ENCODE measurements around the gene ITGB4. TPM values are rescaled to one million over a fixed set of nuclear protein-coding genes. Genes with fewer than 3 reads are reported as not detected.

The ITGB4 gene
- polyA plus RNA-seq, 4 donors: 37.4 to 288 (median 155) TPM

Other genes with a start within 250 kb of the ITGB4 start
- 10 to 100 TPM in 2 of 4 donors, 1 to 10 TPM in 2; 7.6 to 15.6 (median 10.9) TPM for gene CASKIN2, start 205.9 kb upstream of the ITGB4 start, polyA plus RNA-seq
- 10 to 100 TPM; 35.5 to 91.1 (median 69.4) TPM for gene TSEN54, start 204.9 kb upstream of the ITGB4 start, polyA plus RNA-seq
- gene LLGL2, start 195.8 kb upstream of the ITGB4 start, polyA plus RNA-seq: 100 to 1,000 TPM; 140 to 365 (median 244) TPM
- gene MYO15B, start 133.7 kb upstream of the ITGB4 start, polyA plus RNA-seq: 1,000 to 10,000 TPM in 2 of 4 donors, 100 to 1,000 TPM in 2; 279 to 3,618 (median 1,437) TPM
- 100 to 1,000 TPM in 1 of 4 donors, 10 to 100 TPM in 3; 10.4 to 114 (median 52.9) TPM for gene SMIM5, start 88.0 kb upstream of the ITGB4 start, polyA plus RNA-seq
- 10 to 100 TPM; 14.6 to 41.2 (median 17.9) TPM for gene RECQL5, start 54.3 kb upstream of the ITGB4 start, polyA plus RNA-seq
- gene SAP30BP, start 54.1 kb upstream of the ITGB4 start, polyA plus RNA-seq: 10 to 100 TPM; 52.6 to 92.7 (median 75.0) TPM
- 100 to 1,000 TPM in 1 of 4 donors, 10 to 100 TPM in 3; 43.4 to 116 (median 81.4) TPM for gene GALK1, start 43.7 kb downstream of the ITGB4 start, polyA plus RNA-seq
- gene UNK, start 63.3 kb downstream of the ITGB4 start, polyA plus RNA-seq: 10 to 100 TPM in 3 of 4 donors, 1 to 10 TPM in 1; 8.9 to 34.3 (median 16.3) TPM
- gene UNC13D, start 122.9 kb downstream of the ITGB4 start, polyA plus RNA-seq: 10 to 100 TPM in 2 of 4 donors, 1 to 10 TPM in 2; 8.1 to 40.3 (median 12.6) TPM
- 100 to 1,000 TPM in 2 of 4 donors, 10 to 100 TPM in 2; 68.4 to 121 (median 99.8) TPM for gene WBP2, start 133.9 kb downstream of the ITGB4 start, polyA plus RNA-seq
- gene TRIM47, start 157.1 kb downstream of the ITGB4 start, polyA plus RNA-seq: 10 to 100 TPM in 3 of 4 donors, 1 to 10 TPM in 1; 4.9 to 63.3 (median 43.8) TPM
- 10 to 100 TPM in 2 of 4 donors, 1 to 10 TPM in 2; 6.5 to 17.1 (median 11.3) TPM for gene TRIM65, start 175.5 kb downstream of the ITGB4 start, polyA plus RNA-seq
- 10 to 100 TPM; 56.9 to 93.5 (median 65.1) TPM for gene MRPL38, start 183.4 kb downstream of the ITGB4 start, polyA plus RNA-seq
- 10 to 100 TPM in 1 of 4 donors, 1 to 10 TPM in 3; 2.2 to 45.7 (median 5.4) TPM for gene FBF1, start 219.6 kb downstream of the ITGB4 start, polyA plus RNA-seq